Measurements from ENCODE around the gene OXSR1.

DNA sequence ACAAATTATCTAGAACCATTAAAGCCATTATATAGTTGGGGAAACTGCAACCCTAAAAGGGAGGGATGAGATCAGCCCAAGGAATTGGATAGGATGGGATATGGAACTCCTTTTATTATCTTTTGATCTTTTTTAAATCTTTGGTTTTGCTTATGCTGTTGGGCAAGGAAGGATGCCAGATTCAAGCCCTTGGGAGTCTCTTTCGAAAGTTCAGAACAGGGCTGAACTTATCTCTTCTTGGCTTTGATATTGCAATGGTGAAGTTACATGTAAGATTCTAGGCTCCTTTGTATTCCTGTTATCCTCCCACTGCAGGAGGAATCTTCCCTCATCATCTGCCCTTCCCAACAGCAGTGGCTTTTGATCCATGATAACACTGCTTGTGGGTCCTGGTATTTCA is 90.3 kb downstream of the OXSR1 start:
- TF ChIP-seq POLR2A (IDR thresholded peaks at IDR 0.05): no peak
- TF ChIP-seq, protein P1, sequence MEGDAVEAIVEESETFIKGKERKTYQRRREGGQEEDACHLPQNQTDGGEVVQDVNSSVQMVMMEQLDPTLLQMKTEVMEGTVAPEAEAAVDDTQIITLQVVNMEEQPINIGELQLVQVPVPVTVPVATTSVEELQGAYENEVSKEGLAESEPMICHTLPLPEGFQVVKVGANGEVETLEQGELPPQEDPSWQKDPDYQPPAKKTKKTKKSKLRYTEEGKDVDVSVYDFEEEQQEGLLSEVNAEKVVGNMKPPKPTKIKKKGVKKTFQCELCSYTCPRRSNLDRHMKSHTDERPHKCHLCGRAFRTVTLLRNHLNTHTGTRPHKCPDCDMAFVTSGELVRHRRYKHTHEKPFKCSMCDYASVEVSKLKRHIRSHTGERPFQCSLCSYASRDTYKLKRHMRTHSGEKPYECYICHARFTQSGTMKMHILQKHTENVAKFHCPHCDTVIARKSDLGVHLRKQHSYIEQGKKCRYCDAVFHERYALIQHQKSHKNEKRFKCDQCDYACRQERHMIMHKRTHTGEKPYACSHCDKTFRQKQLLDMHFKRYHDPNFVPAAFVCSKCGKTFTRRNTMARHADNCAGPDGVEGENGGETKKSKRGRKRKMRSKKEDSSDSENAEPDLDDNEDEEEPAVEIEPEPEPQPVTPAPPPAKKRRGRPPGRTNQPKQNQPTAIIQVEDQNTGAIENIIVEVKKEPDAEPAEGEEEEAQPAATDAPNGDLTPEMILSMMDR (IDR thresholded peaks at IDR 0.05): no peak

All from esophagus squamous epithelium (tissue), 4 donors.